ENCODE results near the gene SAMD8. TPM values are rescaled to one million over a fixed set of nuclear protein-coding genes. Genes with fewer than 3 reads are reported as not detected.
A peak's percentile ranks its signal among the peaks of the same experiment; 100 is the strongest.
"Not testable (repeated sequence)": the region's sequence is repeated elsewhere in the genome, so short reads cannot be mapped to it uniquely, and the experiment has no call there.

Gene SAMD8
- total RNA-seq, 1 donor = 38.1 TPM

- TF ChIP-seq CTCF (IDR thresholded peaks at IDR 0.05; ENCODE audit: insufficient read depth, low read length) = no peak
- peak; percentile 64 for DNase-seq (ENCODE audit: low read depth)
- no peak overlapping the region for H3K4me3 ChIP-seq (ENCODE audit: low read depth, low read length)
Measured at GRCh38 chr10:75117995-75118394, 6.5 kb downstream of the SAMD8 start.

DNA sequence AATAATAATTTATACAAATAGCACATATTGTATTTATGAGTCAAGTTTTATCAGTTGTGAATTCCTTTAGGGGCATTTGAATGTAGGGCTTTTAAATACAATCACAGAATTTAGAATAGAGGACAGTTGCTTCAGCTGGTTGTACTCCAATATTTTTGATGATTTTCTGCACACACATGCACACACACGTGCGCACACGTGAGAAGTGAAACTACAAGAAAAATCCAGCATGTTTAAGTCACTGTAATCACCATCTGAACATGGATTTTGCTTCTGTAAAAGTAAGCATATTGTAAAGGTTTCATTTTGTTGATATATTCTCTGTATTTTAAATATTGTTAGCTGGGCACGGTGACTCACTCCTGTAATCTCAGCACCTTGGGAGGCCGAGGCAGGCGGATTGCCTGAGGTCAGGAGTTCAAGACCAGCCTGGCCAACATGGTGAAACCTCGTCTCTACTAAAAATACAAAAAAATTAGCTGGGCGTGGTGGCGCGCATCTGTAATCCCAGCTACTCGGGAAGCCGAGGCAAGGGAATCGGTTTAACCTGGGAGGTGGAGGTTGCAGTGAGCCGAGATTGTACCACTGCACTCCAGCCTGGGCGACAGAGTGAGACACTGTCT, 8.1 kb downstream of the SAMD8 start:
- not testable (repeated sequence) for DNase-seq (ENCODE audit: low read depth); H3K4me3 ChIP-seq (ENCODE audit: low read depth, low read length)

DNA sequence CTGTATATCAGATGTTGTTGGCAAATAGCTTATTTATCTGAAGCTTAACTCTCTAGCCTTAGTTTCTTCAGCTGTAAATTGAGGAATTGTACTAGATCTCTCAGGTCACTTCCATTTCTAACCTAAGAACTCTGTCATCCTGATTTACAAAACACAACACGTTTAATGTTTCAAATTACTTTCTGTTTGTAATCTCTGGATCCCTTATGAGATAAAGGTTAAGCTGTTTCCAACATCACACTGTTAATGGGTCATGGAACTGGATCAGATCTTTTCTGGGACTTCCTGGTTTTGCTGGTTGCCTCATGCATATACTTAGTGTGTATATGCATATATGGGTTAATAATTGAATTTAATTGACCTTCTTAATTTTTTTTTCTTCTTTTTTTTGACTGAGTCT, 9.9 kb downstream of the SAMD8 start:
- H3K4me3 ChIP-seq (ENCODE audit: low read depth, low read length) = no peak overlapping the region

DNA sequence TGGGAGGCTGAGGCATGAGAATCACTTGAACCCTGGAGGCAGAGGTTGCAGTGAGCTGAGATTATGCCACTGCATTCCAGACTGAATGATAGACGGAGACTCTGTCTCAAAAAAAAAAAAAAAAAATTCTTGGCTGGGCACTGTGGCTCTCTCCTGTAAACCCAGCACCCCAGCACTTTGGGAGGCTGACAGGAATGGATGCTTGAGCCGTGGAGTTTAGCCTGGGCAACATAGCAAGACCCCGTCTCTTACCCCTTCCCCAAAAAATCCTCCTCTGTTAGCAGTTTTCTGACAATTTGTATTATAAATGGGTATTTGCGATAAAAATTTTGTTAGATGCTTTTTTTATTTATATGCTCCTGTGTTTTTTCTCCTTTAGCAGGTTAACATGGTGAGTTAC, 11.0 kb downstream of the SAMD8 start:
- no peak for DNase-seq (ENCODE audit: low read depth)
- TF ChIP-seq CTCF (IDR thresholded peaks at IDR 0.05; ENCODE audit: insufficient read depth, low read length) = no peak
- no peak overlapping the region for H3K4me3 ChIP-seq (ENCODE audit: low read depth, low read length)

More for the DNA sequence above, 9.9 kb downstream of the SAMD8 start:
- no peak for TF ChIP-seq CTCF (IDR thresholded peaks at IDR 0.05; ENCODE audit: insufficient read depth, low read length)
- DNase-seq (ENCODE audit: low read depth) = no peak

- DNase-seq (ENCODE audit: low read depth) = no peak
- no peak overlapping the region for H3K4me3 ChIP-seq (ENCODE audit: low read depth, low read length)
- no peak for TF ChIP-seq CTCF (IDR thresholded peaks at IDR 0.05; ENCODE audit: insufficient read depth, low read length)
Measured at GRCh38 chr10:75123088-75123682, 11.7 kb downstream of the SAMD8 start.

GRCh38 chr10:75126277-75126676, 14.8 kb downstream of the SAMD8 start:
- no peak for DNase-seq (ENCODE audit: low read depth)

GRCh38 chr10:75127471-75127870, 16.0 kb downstream of the SAMD8 start:
- H3K4me3 ChIP-seq (ENCODE audit: low read depth, low read length) = no peak overlapping the region
- no peak for DNase-seq (ENCODE audit: low read depth)
- TF ChIP-seq CTCF (IDR thresholded peaks at IDR 0.05; ENCODE audit: insufficient read depth, low read length) = no peak

More at GRCh38 chr10:75126277-75126676, 14.8 kb downstream of the SAMD8 start:
- no peak for TF ChIP-seq CTCF (IDR thresholded peaks at IDR 0.05; ENCODE audit: insufficient read depth, low read length)
- H3K4me3 ChIP-seq (ENCODE audit: low read depth, low read length) = no peak overlapping the region

DNA sequence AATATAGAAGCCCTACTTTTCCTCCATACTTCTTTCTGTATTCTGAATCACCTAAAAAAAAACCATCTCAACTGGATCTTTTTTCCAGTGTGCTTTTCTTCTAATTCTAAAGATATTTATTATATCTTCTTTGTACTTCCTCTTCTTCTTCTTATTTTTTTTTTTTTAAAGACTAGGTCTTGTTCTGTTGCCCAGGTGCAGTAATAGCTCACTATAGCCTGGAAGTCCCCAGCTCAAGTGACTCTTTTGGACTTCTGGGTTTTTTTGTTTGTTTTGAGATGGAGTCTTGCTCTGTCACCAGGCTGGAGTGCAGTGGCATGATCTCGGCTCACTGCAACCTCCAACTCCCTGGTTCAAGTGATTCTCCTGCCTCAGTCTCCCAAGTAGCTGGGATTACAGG, 17.5 kb downstream of the SAMD8 start:
- not testable (repeated sequence) for DNase-seq (ENCODE audit: low read depth); H3K4me3 ChIP-seq (ENCODE audit: low read depth, low read length)
